HCT116 (cell line): ENCODE results near the gene OR2T10.

Source experiments
- ATF3 ChIP-seq: IDR thresholded peaks from 2 replicates; pipeline ENCODE4 v1.6.1; 2012
- CEBPB ChIP-seq: IDR thresholded peaks from 2 replicates; pipeline ENCODE4 v1.6.1; 2012; ENCODE audit warnings: low read depth
- CTCF ChIP-seq, 3 experiments: fragments of 200-600 bp in 1 of 3; sonication (generic) in 1 of 3; IDR thresholded peaks in 2 of 3; conservative IDR thresholded peaks in 1 of 3; 2 replicates each; pipeline ENCODE4 v1.5.1; 2012 to 2017; ENCODE audit warnings: low read depth in 2 of 3, low read length in 2 of 3, antibody characterized with exemption in 1 of 3, borderline replicate concordance in 1 of 3, control low read depth in 1 of 3, mild to moderate bottlenecking in 1 of 3, mixed read lengths in 1 of 3, mixed run types in 1 of 3, moderate library complexity in 1 of 3; ENCODE audit not compliant: insufficient read depth in 1 of 3
- EZH2 ChIP-seq: fragments of 200-600 bp; sonication (generic); IDR thresholded peaks from 2 replicates; pipeline ENCODE4 v1.6.1; 2017; ENCODE audit warnings: antibody characterized with exemption, mixed run types
- FOSL1 ChIP-seq: IDR thresholded peaks from 2 replicates; pipeline ENCODE4 v1.6.1; 2012; ENCODE audit warnings: low read depth
- POLR2A ChIP-seq: IDR thresholded peaks from 2 replicates; pipeline ENCODE4 v1.7.0; 2011; ENCODE audit warnings: borderline replicate concordance; ENCODE audit not compliant: insufficient read depth, insufficient read length; ENCODE audit errors: extremely low read depth
- POLR2AphosphoS5 ChIP-seq: IDR thresholded peaks from 2 replicates; pipeline ENCODE4 v1.6.1; 2011; ENCODE audit warnings: mild to moderate bottlenecking, low read depth, low read length, moderate library complexity
- REST ChIP-seq: IDR thresholded peaks from 2 replicates; pipeline ENCODE4 v1.6.1; 2012; ENCODE audit warnings: low read depth
- SP1 ChIP-seq: IDR thresholded peaks from 2 replicates; pipeline ENCODE4 v1.6.1; 2012; ENCODE audit warnings: low read depth
- TCF7L2 ChIP-seq: IDR thresholded peaks from 2 replicates; pipeline ENCODE4 v1.7.0; 2011; ENCODE audit warnings: borderline replicate concordance, inconsistent platforms; ENCODE audit not compliant: insufficient read depth, insufficient read length; ENCODE audit errors: extremely low read depth
- ZBTB33 ChIP-seq: IDR thresholded peaks from 2 replicates; pipeline ENCODE4 v1.6.1; 2011; ENCODE audit warnings: mild to moderate bottlenecking, low read length, moderate library complexity; ENCODE audit not compliant: insufficient replicate concordance; ENCODE audit errors: extremely low read depth
- ZNF274 ChIP-seq: fragments of 200-500 bp; sonication (Bioruptor generic); IDR thresholded peaks from 2 replicates; pipeline ENCODE4 v1.6.1; 2014; ENCODE audit warnings: mild to moderate bottlenecking, low read depth, low read length, inconsistent platforms

GRCh38 chr1:248592655-248593054 is 4.8 kb downstream of the OR2T10 start:
- TF ChIP-seq CTCF (IDR thresholded peaks at IDR 0.05 in 2 of 3, conservative IDR thresholded peaks at IDR 0.05 in 1 of 3; ENCODE audit: borderline replicate concordance in 1 of 3, insufficient read depth in 1 of 3, low read depth in 2 of 3, low read length in 2 of 3) = no peak
- no peak for TF ChIP-seq POLR2AphosphoS5
- no peak for TF ChIP-seq ZNF274
- TF ChIP-seq CEBPB = no peak
- TF ChIP-seq ATF3 = no peak
- no peak for TF ChIP-seq POLR2A
- TF ChIP-seq EZH2 = no peak
- TF ChIP-seq TCF7L2 = no peak
- TF ChIP-seq SP1 = no peak
- TF ChIP-seq REST = no peak
- TF ChIP-seq FOSL1 = no peak
- no peak for TF ChIP-seq ZBTB33
